H7 (cell line): ENCODE results near the gene CASP10. TPM values are rescaled to one million over a fixed set of nuclear protein-coding genes. Genes with fewer than 3 reads are reported as not detected.
"Not testable (repeated sequence)": the region's sequence is repeated elsewhere in the genome, so short reads cannot be mapped to it uniquely, and the experiment has no call there.

Source experiments
- DNase-seq: peaks from one replicate; pipeline ENCODE4 v3.0.0; 2012
- H3K27me3 ChIP-seq: 2 replicates; pipeline ENCODE4 v1.6.0; 2011; ENCODE audit warnings: mild to moderate bottlenecking, low read length; ENCODE audit not compliant: control insufficient read depth, insufficient read depth
- H3K36me3 ChIP-seq: replicated peaks from 2 replicates; pipeline ENCODE4 v1.5.1; 2011; ENCODE audit warnings: low read length; ENCODE audit not compliant: control insufficient read depth, insufficient read depth
- H3K4me3 ChIP-seq: 2 replicates; pipeline ENCODE4 v1.5.1; 2011; ENCODE audit warnings: low read depth, mild to moderate bottlenecking, control low read depth, low read length, moderate library complexity; ENCODE audit not compliant: insufficient read depth
- total RNA-seq: library from RNA; depleted of rRNA; stranded (reverse); fragments of >200 nt; shearing (Covaris generic); gene quantifications from 2 replicates; pipeline ENCODE4 v1.2.3, GENCODE V29; 2014

The CASP10 gene
- total RNA-seq, 1 experiment from 2014 or later, result 5.1 TPM

DNA sequence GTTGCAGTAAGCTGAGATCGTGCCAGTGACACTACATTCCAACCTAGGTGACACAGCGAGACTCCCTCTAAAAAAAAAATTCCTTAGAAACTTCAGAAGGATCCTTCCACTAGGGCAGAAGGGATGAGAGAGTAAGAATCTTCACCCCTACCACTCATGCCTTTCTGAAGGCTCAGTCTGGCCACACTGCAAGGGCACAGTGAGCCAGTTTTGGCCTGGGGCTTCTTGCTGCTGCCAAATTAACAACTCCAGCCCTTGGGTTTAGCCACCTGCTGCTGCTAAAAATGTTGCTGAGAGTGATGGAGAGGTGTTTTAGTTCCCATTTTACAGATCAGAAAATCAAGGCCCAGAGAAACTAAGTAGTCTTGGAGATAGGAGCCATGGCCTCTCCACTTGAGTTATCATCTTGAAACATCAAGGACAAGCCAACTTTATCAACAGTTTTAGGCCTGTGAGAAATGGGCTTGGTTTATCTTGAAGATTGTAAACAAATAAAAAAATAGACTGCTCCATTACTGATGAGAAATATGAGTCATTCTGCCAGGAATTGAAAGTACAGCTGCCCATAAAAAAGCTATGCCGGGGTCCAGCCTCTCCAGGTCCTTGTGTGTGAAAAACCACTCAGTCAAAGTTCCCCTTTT, 45.5 kb downstream of the CASP10 start:
- no peak for DNase-seq
- no peak overlapping the region for H3K4me3 ChIP-seq
- H3K27me3 ChIP-seq, result no peaks in the 10 kb centered on the region
- no peaks in the 10 kb centered on the region for H3K36me3 ChIP-seq

DNA sequence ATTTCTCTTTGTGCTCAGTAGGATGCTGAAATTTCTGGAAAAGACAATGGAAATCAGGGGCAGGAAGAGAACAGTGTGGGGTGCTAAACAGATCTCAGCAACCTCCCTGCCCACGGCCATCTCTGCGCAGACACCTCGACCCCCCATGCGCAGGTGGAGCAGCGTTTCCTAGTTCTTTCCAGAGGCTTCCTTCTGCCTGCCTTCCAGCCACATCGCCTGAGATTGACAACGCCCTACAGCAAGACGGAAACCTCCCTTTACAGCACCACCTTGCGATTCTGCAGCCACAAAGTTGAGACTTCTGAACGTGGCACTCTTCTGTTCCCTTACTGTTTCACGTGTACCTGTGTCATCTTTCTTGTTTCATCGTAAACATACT, 46.0 kb downstream of the CASP10 start:
- H3K4me3 ChIP-seq, result no peak overlapping the region
- no peaks in the 10 kb centered on the region for H3K27me3 ChIP-seq
- H3K36me3 ChIP-seq, result no peaks in the 10 kb centered on the region
- no peak for DNase-seq

DNA sequence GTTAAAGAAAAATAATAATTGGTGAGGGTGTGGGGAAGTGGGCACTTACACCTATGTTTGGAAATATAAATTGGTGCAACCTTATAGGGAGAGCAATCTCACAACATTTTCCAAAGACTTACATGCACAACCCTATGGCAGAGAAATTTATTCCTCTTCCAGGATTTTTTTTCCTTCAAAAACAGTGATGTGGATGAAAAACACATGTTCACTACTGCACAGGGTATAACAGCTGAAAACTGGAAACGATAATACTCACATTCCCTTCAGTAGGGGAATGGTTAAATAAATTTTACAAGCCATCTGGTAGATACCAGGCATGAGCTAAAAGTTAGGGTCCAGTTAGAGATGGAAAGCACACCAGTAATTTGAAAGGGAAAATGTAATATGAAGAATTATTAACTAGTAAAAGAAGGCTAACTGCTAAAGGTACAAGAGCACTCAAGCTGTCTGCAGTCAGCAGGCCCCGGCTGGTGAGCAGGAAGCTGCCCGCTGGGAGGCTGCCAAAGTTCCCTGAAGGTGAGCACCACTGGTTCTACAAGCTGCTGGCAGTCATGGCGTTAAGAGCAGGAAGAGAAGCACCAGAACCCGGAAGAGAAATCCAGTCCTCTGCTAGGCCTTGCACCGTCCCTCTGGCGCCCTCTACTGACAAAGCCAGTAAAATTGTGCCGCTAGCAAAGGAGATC, 49.0 kb downstream of the CASP10 start:
- Histone ChIP-seq H3K27me3 (no peaks in the 10 kb centered on the region), H3K4me3 (no peak overlapping the region), H3K36me3 (no peaks in the 10 kb centered on the region)
- DNase-seq, result peak; percentile 80

DNA sequence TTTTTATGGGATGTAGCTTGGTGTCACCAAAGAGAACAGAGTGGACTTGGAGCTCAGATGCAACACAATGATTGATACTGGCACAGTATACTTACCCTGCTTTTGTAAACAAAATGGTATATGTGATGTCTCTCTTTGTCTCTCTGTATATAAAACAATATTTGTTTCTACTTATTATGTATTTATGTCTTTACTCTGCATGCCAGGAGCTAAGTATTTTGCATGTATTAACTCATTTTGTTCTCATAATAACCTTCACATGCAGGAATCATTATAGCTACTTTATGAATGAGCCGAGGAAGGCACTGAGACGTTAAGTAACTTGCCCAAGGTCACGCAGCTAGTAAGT, 49.5 kb downstream of the CASP10 start:
- H3K4me3 ChIP-seq, result no peak overlapping the region
- H3K27me3 ChIP-seq, result no peaks in the 10 kb centered on the region
- DNase-seq, result no peak
- no peaks in the 10 kb centered on the region for H3K36me3 ChIP-seq

DNA sequence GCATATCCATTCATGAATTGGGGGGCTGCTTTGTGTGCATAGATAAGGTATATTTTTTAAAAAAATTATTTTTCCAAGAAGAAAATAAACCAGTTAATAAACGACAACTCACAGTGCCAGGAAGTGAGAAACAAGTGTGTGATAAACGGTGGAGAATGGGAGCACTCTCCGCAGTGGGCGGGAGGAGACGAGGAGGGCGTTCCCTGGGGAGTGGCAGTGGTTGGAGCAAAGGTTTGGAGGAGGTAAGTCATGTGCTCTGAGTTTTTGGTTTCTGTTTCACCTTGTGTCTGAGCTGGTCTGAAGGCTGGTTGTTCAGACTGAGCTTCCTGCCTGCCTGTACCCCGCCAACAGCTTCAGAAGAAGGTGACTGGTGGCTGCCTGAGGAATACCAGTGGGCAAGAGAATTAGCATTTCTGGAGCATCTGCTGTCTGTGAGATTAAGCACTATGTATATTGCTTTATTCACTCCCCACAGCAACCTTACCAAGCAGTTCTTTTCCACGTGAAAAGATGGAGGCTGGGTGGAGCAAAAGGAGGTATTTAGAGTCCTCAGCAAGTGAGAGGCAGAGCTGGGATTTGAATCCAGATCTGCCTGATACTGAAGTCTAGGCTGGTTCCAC, 50.4 kb downstream of the CASP10 start:
- peak overlapping the region; percentile 40 for H3K4me3 ChIP-seq

DNA sequence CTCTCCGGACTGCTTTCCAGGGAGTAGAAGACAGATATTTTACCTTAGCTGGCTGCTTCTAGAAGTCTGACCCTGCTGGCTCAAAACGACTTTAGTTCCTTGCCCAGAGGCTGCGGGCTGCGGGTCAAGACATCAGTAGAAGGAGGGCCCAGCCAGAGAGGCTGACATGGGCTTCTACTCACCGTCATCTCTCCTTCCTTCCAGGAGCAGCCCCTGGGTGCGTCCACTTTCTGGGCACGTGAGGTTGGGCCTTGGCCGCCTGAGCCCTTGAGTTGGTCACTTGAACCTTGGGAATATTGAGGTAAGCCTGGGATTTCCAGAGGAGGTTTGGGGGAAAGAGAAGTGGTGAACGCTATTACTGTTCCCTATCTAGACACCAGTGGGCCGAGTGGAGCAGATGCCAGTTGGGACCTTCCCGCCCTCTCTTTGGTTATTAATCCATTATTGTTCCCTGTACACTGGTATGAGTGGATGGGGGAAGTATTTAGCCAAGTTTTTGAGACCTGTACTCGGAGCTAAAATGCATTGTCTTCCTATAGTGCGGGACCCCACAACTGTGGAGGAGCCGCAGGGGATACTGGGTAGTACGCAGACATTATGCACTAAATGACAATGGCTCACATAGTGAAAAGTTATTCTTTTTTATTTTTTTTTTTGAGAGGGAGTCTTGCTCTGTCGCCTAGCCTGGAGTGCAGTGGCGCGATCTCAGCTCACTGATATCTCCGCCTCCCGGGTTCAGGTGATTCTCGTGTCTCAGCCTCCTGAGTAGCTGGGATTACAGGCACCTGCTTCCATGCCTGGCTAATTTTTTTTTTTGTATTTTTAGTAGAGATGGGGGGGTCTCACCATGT, 51.1 kb downstream of the CASP10 start:
- DNase-seq, result no peak
- no peaks in the 10 kb centered on the region for H3K36me3 ChIP-seq
- peak overlapping the region; percentile 40 for H3K4me3 ChIP-seq
- no peaks in the 10 kb centered on the region for H3K27me3 ChIP-seq

More for the DNA sequence above, 50.4 kb downstream of the CASP10 start:
- Histone ChIP-seq H3K36me3 (no peaks in the 10 kb centered on the region), H3K27me3 (no peaks in the 10 kb centered on the region)
- DNase-seq, result peak; percentile 68

DNA sequence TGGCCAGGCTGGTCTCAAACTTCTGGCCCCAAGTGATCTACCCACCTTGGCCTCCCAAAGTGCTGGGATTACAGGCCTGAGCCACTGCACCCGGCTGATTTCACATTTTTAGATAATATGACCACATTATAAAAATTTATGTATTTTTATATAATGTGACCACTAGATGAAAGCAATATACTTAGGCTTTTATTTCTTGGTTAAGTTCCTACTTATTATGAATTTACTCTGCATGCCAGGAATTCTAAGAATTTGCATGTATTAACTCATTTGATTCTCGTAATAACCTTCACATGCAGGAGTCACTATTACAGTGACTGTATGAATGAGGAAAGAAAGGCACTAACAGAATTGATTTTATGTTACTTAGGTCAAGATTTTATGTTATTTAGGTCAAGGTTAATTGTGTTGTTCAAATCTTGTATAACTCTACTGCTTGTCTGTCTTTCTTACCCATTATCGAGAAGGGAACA, 51.8 kb downstream of the CASP10 start:
- H3K36me3 ChIP-seq, result no peaks in the 10 kb centered on the region
- no peak overlapping the region for H3K4me3 ChIP-seq
- no peak for DNase-seq
- H3K27me3 ChIP-seq, result no peaks in the 10 kb centered on the region

DNA sequence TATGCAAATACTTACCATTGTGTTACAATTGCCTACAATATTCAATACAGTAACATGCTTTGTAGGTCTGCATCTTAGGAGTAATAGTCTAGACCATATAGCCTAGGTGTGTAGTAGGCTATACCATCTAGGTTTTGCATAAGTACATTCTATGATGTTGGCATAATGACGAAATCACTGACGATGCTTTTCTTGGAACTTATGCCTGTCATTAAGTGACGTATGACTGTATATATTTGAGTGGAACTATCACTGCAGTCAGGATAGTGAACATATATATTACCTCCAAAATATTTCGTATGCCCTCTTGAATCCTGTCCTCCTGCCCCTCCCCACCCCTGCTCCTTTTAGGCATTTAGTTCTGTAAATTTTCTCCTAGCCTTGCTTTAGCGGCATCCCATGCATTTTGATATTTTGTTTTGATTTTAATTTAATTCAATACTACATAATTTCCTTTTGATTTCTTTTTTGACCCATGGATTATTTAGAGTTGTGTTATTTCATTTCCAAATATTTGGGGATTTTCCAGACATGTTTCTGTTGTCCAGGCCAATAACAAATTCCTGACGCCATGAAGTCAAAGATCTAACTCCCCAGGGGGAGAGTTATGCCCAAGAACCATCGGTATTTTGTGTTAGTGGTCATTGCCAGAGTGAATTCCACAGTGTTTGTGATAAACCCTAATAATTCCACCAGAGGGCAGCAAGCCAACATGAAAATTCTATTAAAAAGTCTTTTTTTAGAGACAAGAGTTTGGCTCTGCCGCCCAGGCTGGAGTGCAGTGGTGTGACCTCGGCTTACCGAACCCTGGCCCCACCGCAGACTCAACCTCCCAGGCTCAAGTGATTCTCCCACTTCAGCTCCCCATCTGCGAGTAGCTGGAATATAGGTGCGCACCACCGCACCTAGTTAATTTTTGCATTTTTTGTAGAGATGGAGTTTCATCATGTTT, 53.2 kb downstream of the CASP10 start:
- H3K27me3 ChIP-seq, result no peaks in the 10 kb centered on the region
- no peak overlapping the region for H3K4me3 ChIP-seq
- peak; percentile 72 for DNase-seq
- no peaks in the 10 kb centered on the region for H3K36me3 ChIP-seq

DNA sequence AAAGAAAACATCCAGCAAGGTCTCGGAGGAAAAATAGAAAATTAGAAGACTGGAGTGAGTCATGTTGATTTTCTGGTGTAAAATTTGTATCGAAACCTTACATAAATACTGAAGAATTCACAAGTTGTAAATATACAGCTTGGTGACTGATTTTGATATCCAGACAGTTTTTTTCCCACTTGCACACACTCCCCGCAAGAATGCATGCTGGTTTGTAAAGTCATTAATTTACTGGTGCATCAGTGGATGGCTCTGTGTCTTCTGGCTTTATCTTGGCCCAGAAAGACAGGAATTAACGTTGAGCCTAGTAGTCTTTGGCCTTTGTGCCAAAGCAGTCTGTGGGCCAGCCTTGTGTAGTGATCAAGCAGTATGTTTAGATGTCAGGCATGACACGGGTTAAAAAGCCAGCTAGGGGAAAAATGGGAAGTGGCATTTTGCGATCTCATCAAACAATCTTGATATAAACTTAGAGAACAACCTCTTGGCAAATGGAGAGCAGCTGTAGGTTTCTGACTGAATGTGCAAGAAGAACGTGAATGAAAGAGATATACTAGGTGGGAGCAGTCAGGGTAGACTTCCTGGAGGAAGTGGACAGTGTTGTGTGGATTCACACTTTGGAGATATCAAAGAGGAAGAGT, 54.7 kb downstream of the CASP10 start:
- Histone ChIP-seq H3K27me3 (no peaks in the 10 kb centered on the region), H3K36me3 (no peaks in the 10 kb centered on the region), H3K4me3 (no peak overlapping the region)
- DNase-seq, result no peak

DNA sequence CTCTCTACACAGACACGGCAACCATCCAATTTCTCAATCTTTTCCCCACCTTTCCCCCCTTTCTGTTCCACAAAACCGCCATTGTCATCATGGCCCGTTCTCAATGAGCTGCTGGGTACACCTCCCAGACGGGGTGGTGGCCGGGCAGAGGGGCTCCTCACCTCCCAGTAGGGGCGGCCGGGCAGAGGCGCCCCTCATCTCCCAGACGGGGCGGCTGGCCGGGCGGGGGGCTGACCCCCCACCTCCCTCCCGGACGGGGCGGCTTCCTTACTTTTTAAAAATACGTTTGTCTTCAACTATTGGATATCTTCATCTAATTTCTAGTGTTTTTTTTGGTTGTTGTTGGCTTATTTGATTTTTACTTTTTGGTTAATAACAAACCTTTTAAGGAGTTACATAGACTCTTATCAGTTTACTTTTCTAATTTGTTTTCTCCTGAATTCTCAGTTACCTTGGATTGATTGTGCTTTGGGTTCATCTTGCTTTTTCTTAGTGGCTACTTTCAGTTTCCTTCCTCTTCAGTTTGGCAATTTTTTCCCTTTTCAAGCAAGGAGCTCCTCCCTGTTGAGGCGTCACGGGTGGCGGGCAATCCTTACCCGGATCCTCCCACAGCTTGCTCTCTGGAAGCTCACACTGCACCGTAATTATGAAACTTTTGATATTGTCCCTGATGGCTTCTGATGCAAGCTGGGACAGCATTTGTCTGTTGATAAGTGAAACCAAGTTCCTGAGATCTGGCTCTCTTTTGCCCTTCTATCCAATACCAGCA, 56.4 kb downstream of the CASP10 start:
- not testable (repeated sequence) for H3K4me3 ChIP-seq, DNase-seq, H3K27me3 ChIP-seq, H3K36me3 ChIP-seq

DNA sequence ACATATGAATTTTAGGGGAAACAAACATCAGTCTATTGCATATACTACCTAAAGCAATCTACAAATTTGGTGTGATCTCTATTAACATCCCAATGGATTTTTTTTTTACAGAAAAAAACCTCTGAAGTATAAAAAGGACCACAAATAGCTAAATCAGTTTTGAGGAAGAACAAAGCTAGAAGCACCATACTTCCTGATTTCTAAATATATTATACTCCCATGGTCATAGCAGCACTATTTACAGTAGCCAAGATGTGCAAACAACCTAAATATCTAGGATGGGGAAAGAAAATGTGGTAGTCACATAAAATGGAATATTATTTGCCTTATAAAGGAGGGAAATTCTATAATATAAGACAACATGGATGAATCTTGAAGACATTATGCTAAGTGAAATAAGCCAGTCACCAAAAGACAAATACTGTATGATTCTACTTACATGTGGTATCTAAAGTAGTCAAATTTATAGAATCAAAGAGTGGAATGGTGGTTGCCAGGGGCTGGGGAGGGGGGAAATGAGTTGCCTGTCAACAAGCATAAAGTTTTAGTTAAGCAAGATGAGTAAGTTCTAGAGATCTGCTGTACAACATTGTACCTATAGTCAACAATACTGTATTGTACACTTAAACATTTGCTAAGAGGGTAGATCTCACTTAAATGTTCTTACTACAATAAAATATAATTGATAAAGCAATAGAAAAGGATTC, 59.8 kb downstream of the CASP10 start:
- H3K27me3 ChIP-seq, result no peaks in the 10 kb centered on the region
- DNase-seq, result no peak

DNA sequence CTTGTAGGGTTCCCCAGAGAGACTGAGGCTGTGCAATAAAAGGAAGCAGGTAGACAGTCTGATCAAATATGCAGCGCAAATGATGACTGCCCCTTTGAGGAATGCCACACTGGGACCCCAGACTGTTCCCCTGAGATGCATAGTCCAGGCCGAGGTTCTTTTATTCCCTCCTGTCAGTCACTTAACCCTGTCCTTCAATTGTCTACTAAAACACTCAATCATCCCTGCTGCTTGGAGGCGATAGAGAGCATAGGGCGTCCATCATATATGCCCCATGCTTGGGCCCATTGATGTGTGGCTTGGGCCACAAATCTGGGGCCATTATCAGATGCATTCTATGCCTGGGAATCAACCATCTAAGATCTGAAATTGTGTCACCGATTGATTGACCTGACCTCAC, 61.9 kb downstream of the CASP10 start:
- no peak for DNase-seq
- Histone ChIP-seq H3K4me3 (no peak overlapping the region), H3K36me3 (no peaks in the 10 kb centered on the region)

More for the DNA sequence above, 59.8 kb downstream of the CASP10 start:
- Histone ChIP-seq H3K36me3 (no peaks in the 10 kb centered on the region), H3K4me3 (no peak overlapping the region)

More for the DNA sequence above, 61.9 kb downstream of the CASP10 start:
- no peaks in the 10 kb centered on the region for H3K27me3 ChIP-seq
